Measurements from ENCODE around the gene LSR. TPM values are rescaled to one million over a fixed set of nuclear protein-coding genes. Genes with fewer than 3 reads are reported as not detected.

LSR gene
- total and polyA plus RNA-seq, 2 experiments from 2014 or later, result 116 to 212 TPM

DNA sequence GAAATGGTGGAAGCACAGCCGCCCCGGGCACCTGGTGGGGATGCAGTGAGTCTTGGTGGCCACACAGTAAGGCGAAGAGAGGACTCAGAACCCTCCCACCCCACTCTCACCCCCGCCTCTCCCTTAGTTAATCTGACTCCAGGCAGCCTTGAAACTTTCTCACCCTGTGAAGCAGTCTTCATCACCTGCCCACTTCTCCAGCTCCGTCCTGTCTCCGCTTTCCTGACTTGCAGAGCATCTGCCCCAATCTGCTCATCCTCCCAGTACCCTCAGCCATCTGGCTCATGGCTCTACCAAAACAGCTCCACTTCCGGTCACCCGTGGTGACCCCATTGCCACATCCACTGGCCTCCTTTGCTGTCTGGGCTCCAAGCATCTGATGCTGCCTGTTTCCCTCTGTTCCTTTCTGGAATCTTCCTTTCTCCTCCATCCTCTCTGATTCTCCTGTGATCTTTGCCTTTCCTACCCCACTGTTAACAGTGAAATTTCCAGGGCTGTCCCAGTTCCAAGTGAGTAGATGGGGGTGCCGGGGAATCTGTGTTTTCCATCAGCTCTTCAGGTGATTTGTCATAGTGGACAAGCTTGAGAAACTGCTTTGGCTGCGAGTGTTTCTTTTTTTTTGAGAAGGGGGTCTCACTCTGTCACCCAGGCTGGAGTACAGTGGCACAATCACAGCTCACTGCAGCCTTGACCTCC lies 24.3 kb downstream of the LSR start:
- Histone ChIP-seq H3K27ac (ENCODE audit: low read depth) (no peak overlapping the region), H3K9me2 (ENCODE audit: insufficient read depth) (no peaks in the 10 kb centered on the region), H4K20me1 (replicated peaks; ENCODE audit: insufficient read depth) (peaks cover 5% of the 10 kb centered on the region; the same call in 1 of the 2 replicates), H3K4me2 (no peak overlapping the region), H2AFZ (no peak overlapping the region), H3K79me2 (replicated peaks; ENCODE audit: insufficient read depth) (no peaks in the 10 kb centered on the region), H3K27me3 (ENCODE audit: insufficient read depth) (no peaks in the 10 kb centered on the region), H3F3A (replicated peaks; ENCODE audit: low read depth) (0 out of 2 replicates have a peak, but pooled peaks cover 2% of the 10 kb centered on the region), H3K36me3 (ENCODE audit: insufficient read depth) (peaks cover 7% of the 10 kb centered on the region), H3K4me3 (no peak overlapping the region), H3K4me1 (ENCODE audit: insufficient read depth) (peaks cover 7% of the 10 kb centered on the region; the same call in 1 of the 2 replicates)
- Mint-ChIP-seq H3K27me3 (ENCODE audit: insufficient read depth, low read depth, poor library complexity) (peaks cover 15% of the 10 kb centered on the region), H3K36me3 (ENCODE audit: low read depth) (peaks cover 60% of the 10 kb centered on the region), H3K4me3 (no peak overlapping the region), H3K9me3 (no peaks in the 10 kb centered on the region; the same call in 2 of the 3 replicates), H3K4me1 (no peaks in the 10 kb centered on the region; the same call in 1 of the 3 replicates), H3K27ac (no peak overlapping the region)
- TF ChIP-seq ZNF331 (CRISPR knock-in tag; IDR thresholded peaks at IDR 0.05; ENCODE audit: low read depth), result no peak
- TF ChIP-seq, protein P1, sequence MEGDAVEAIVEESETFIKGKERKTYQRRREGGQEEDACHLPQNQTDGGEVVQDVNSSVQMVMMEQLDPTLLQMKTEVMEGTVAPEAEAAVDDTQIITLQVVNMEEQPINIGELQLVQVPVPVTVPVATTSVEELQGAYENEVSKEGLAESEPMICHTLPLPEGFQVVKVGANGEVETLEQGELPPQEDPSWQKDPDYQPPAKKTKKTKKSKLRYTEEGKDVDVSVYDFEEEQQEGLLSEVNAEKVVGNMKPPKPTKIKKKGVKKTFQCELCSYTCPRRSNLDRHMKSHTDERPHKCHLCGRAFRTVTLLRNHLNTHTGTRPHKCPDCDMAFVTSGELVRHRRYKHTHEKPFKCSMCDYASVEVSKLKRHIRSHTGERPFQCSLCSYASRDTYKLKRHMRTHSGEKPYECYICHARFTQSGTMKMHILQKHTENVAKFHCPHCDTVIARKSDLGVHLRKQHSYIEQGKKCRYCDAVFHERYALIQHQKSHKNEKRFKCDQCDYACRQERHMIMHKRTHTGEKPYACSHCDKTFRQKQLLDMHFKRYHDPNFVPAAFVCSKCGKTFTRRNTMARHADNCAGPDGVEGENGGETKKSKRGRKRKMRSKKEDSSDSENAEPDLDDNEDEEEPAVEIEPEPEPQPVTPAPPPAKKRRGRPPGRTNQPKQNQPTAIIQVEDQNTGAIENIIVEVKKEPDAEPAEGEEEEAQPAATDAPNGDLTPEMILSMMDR (conservative IDR thresholded peaks at IDR 0.05; ENCODE audit: low read depth in 2 of 2), result no peak
- TF ChIP-seq, protein P2, sequence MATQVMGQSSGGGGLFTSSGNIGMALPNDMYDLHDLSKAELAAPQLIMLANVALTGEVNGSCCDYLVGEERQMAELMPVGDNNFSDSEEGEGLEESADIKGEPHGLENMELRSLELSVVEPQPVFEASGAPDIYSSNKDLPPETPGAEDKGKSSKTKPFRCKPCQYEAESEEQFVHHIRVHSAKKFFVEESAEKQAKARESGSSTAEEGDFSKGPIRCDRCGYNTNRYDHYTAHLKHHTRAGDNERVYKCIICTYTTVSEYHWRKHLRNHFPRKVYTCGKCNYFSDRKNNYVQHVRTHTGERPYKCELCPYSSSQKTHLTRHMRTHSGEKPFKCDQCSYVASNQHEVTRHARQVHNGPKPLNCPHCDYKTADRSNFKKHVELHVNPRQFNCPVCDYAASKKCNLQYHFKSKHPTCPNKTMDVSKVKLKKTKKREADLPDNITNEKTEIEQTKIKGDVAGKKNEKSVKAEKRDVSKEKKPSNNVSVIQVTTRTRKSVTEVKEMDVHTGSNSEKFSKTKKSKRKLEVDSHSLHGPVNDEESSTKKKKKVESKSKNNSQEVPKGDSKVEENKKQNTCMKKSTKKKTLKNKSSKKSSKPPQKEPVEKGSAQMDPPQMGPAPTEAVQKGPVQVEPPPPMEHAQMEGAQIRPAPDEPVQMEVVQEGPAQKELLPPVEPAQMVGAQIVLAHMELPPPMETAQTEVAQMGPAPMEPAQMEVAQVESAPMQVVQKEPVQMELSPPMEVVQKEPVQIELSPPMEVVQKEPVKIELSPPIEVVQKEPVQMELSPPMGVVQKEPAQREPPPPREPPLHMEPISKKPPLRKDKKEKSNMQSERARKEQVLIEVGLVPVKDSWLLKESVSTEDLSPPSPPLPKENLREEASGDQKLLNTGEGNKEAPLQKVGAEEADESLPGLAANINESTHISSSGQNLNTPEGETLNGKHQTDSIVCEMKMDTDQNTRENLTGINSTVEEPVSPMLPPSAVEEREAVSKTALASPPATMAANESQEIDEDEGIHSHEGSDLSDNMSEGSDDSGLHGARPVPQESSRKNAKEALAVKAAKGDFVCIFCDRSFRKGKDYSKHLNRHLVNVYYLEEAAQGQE (IDR thresholded peaks at IDR 0.05; ENCODE audit: unreplicated experiment), result no peak
- TF ChIP-seq CREB1 (CRISPR knock-in tag; IDR thresholded peaks at IDR 0.05; ENCODE audit: low read depth), result no peak
- no peak for TF ChIP-seq ZNF114 (CRISPR knock-in tag; IDR thresholded peaks at IDR 0.05)
- DNase-seq (ENCODE audit: low spot score) (no peak), ATAC-seq (no peak)

DNA sequence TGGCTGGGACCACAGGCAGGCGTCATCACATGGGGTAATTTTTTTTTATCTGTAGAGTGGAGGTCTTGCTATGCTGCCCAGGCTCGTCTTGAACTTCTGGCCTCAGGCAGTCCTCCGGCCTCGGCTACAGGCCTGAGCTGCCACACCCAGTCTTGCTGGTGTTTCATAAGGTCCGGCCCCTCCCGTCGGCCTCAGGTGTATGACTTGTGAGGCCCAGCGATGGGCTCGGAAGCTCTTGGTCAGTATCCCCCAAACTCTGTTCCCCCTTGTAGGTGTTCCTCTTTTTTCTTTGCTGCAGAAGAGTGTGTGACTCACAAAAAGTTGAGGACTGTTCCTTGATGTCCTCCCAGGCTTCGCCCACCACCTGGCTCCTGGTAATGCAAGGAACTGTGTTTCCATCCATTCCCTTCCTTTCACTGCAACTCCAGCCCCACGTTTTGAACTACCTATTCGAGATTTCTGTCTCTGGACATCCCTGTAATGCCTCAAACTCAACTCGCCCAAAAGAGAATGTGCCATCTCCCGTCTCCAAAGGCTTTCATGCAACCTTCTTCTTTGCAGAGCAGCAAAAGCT lies 25.0 kb downstream of the LSR start:
- Histone ChIP-seq H3F3A (replicated peaks; ENCODE audit: low read depth) (0 out of 2 replicates have a peak, but pooled peaks cover 2% of the 10 kb centered on the region), H3K4me1 (ENCODE audit: insufficient read depth) (peaks cover 7% of the 10 kb centered on the region; the same call in 1 of the 2 replicates), H3K36me3 (ENCODE audit: insufficient read depth) (peaks cover 7% of the 10 kb centered on the region), H3K9me2 (ENCODE audit: insufficient read depth) (no peaks in the 10 kb centered on the region), H4K20me1 (replicated peaks; ENCODE audit: insufficient read depth) (peaks cover 5% of the 10 kb centered on the region; the same call in 1 of the 2 replicates), H3K27me3 (ENCODE audit: insufficient read depth) (no peaks in the 10 kb centered on the region), H3K27ac (ENCODE audit: low read depth) (no peak overlapping the region), H2AFZ (no peak overlapping the region), H3K4me3 (no peak overlapping the region), H3K79me2 (replicated peaks; ENCODE audit: insufficient read depth) (no peaks in the 10 kb centered on the region), H3K4me2 (no peak overlapping the region)
- H3K4me1 Mint-ChIP-seq, result no peaks in the 10 kb centered on the region; the same call in 1 of the 3 replicates
- no peak overlapping the region for H3K4me3 Mint-ChIP-seq
- H3K27me3 Mint-ChIP-seq (ENCODE audit: insufficient read depth, low read depth, poor library complexity), result peaks cover 17% of the 10 kb centered on the region
- H3K9me3 Mint-ChIP-seq, result no peaks in the 10 kb centered on the region; the same call in 2 of the 3 replicates
- ATAC-seq (no peak), DNase-seq (ENCODE audit: low spot score) (no peak)
- H3K27ac Mint-ChIP-seq, result no peak overlapping the region
- peaks cover 63% of the 10 kb centered on the region for H3K36me3 Mint-ChIP-seq (ENCODE audit: low read depth)
- TF ChIP-seq, protein P2 (IDR thresholded peaks at IDR 0.05; ENCODE audit: unreplicated experiment), result no peak
- TF ChIP-seq STAT1 (IDR thresholded peaks at IDR 0.05; ENCODE audit: unreplicated experiment) (no peak), ZNF331 (CRISPR knock-in tag; IDR thresholded peaks at IDR 0.05; ENCODE audit: low read depth) (no peak), EZH2phosphoT487 (IDR thresholded peaks at IDR 0.05; ENCODE audit: unreplicated experiment) (no peak), EZH2 (IDR thresholded peaks at IDR 0.05; ENCODE audit: low read depth, unreplicated experiment) (no peak), JUNB (IDR thresholded peaks at IDR 0.05; ENCODE audit: unreplicated experiment) (no peak)
- TF ChIP-seq, protein P1 (conservative IDR thresholded peaks at IDR 0.05; ENCODE audit: low read depth in 2 of 2), result no peak
